Measurements from ENCODE around the gene RABGGTA. TPM values are rescaled to one million over a fixed set of nuclear protein-coding genes. Genes with fewer than 3 reads are reported as not detected.

RABGGTA gene
- total and polyA plus RNA-seq, 10 of the 15 experiments (the other 5 are each of a cell fraction or from before 2014, with no cell fraction given): 19.1 to 75.6 (median 46.9) TPM

- no peak for TF ChIP-seq STAT3 (IDR thresholded peaks at IDR 0.05; ENCODE audit: low read depth, low read length)
- TF ChIP-seq MLLT1 (IDR thresholded peaks at IDR 0.05): no peak
- no peak for TF ChIP-seq NRF1 (conservative IDR thresholded peaks at IDR 0.05; ENCODE audit: low read depth, low read length)
- no peak for TF ChIP-seq TCF3 (IDR thresholded peaks at IDR 0.05; ENCODE audit: borderline replicate concordance, insufficient read depth, low read depth, low read length)
- TF ChIP-seq E2F8 (IDR thresholded peaks at IDR 0.05; ENCODE audit: low read depth, partially characterized antibody): no peak
- no peak for TF ChIP-seq KDM1A (IDR thresholded peaks at IDR 0.05; ENCODE audit: borderline replicate concordance)
- TF ChIP-seq ETV6 (conservative IDR thresholded peaks at IDR 0.05 in 1 of 2, IDR thresholded peaks at IDR 0.05 in 1 of 2; ENCODE audit: borderline replicate concordance in 1 of 2, low read depth in 1 of 2): 0 out of 4 replicates have a peak, but pooled peaks of 1 of the 2 experiments have one; percentile 12
- no peak for TF ChIP-seq IRF3 (IDR thresholded peaks at IDR 0.05)
- TF ChIP-seq REST (IDR thresholded peaks at IDR 0.05; ENCODE audit: low read depth, low read length): no peak
- TF ChIP-seq HDGF (IDR thresholded peaks at IDR 0.05): no peak
- no peak for TF ChIP-seq RBBP5 (conservative IDR thresholded peaks at IDR 0.05)
- TF ChIP-seq CEBPZ (IDR thresholded peaks at IDR 0.05; ENCODE audit: low read depth, low read length): no peak
- TF ChIP-seq POLR2A (IDR thresholded peaks at IDR 0.05; ENCODE audit: low read depth, low read length): no peak
Observed at GRCh38 chr14:24279301-24280186, 8.1 kb upstream of the RABGGTA start (continued).

Measured in GM12878 (cell line).